SK-N-SH (cell line): ENCODE results near the gene BLVRA. TPM values are rescaled to one million over a fixed set of nuclear protein-coding genes. Genes with fewer than 3 reads are reported as not detected.
"Not testable (repeated sequence)": the region's sequence is repeated elsewhere in the genome, so short reads cannot be mapped to it uniquely, and the experiment has no call there.

Source experiments
- CTCF ChIA-PET: fragments of 300-600, 350-600 bp; formaldehyde crosslinking; extraction: SDS; loops from one replicate; lab custom pipeline; 2021; lab: Yijun Ruan, JAX
- POLR2A ChIA-PET: fragments of 350-600 bp; sonication (Branson Sonifier 250); formaldehyde crosslinking; extraction: SDS; loops from one replicate; lab custom pipeline; 2020; ENCODE audit warnings: antibody characterized with exemption, inconsistent platforms; lab: Yijun Ruan, JAX
- DNase-seq: peaks from one replicate; pipeline ENCODE4 v3.0.0; 2012
- H2AFZ ChIP-seq: fragments of 200-600 bp; sonication (generic); 2 replicates; pipeline ENCODE4 v1.8.1; 2016; ENCODE audit warnings: antibody characterized with exemption, mild to moderate bottlenecking, low read depth
- H3F3A ChIP-seq: fragments of 200-600 bp; sonication (generic); replicated peaks from 2 replicates; pipeline ENCODE3; 2016; ENCODE audit warnings: antibody characterized with exemption, mild to moderate bottlenecking; ENCODE audit not compliant: insufficient read depth
- H3K27ac ChIP-seq, 2 experiments: fragments of 200-500 bp in 1 of 2; fragments of 200-600 bp in 1 of 2; sonication (Bioruptor generic) in 1 of 2; sonication (generic), shearing (Covaris generic) in 1 of 2; 2 replicates each; pipeline versions ENCODE4 v1.5.1 to v1.6.1; 2014 to 2016; ENCODE audit warnings: low read depth in 2 of 2, inconsistent platforms in 1 of 2, low read length in 1 of 2, mild to moderate bottlenecking in 1 of 2, mixed read lengths in 1 of 2
- H3K27me3 ChIP-seq: fragments of 200-600 bp; sonication (generic), shearing (Covaris generic); 2 replicates; pipeline ENCODE4 v1.6.1; 2016; ENCODE audit warnings: mixed run types; ENCODE audit not compliant: insufficient read depth
- H3K36me3 ChIP-seq, 2 experiments: fragments of 200-500 bp in 1 of 2; fragments of 200-600 bp in 1 of 2; sonication (Bioruptor generic) in 1 of 2; sonication (generic) in 1 of 2; replicated peaks in 1 of 2; 2 replicates each; pipeline versions ENCODE3 to v1.5.1; 2014 to 2016; ENCODE audit warnings: low read length in 1 of 2, mild to moderate bottlenecking in 1 of 2; ENCODE audit not compliant: insufficient read depth in 2 of 2, control insufficient read depth in 1 of 2
- H3K4me1 ChIP-seq, 2 experiments: fragments of 200-500 bp in 1 of 2; fragments of 200-600 bp in 1 of 2; sonication (Bioruptor generic) in 1 of 2; sonication (generic), shearing (Covaris generic) in 1 of 2; 2 replicates each; pipeline versions ENCODE4 v1.5.1 to v1.6.1; 2014 to 2016; ENCODE audit warnings: low read depth in 1 of 2, low read length in 1 of 2, mixed run types in 1 of 2; ENCODE audit not compliant: insufficient read depth in 2 of 2, control insufficient read depth in 1 of 2
- H3K4me2 ChIP-seq: fragments of 200-600 bp; sonication (generic), shearing (Covaris generic); 2 replicates; pipeline ENCODE4 v1.6.1; 2017; ENCODE audit warnings: mixed run types
- H3K4me3 ChIP-seq, 2 experiments: fragments of 200-500 bp in 1 of 2; fragments of 200-600 bp in 1 of 2; sonication (Bioruptor generic) in 1 of 2; sonication (generic), shearing (Covaris generic) in 1 of 2; 2 replicates each; pipeline versions ENCODE4 v1.5.1 to v1.8.1; 2014 to 2016; ENCODE audit warnings: low read depth in 2 of 2, inconsistent platforms in 1 of 2, low read length in 1 of 2, mild to moderate bottlenecking in 1 of 2, mixed read lengths in 1 of 2, moderate library complexity in 1 of 2
- H3K79me2 ChIP-seq: fragments of 200-600 bp; sonication (generic); 2 replicates; pipeline ENCODE4 v1.8.1; 2017; ENCODE audit warnings: mild to moderate bottlenecking; ENCODE audit not compliant: insufficient read depth
- H3K9ac ChIP-seq: fragments of 200-600 bp; sonication (generic); 2 replicates; pipeline ENCODE4 v1.6.1; 2017; ENCODE audit warnings: mixed run types
- H3K9me2 ChIP-seq: fragments of 200-600 bp; sonication (generic); 2 replicates; pipeline ENCODE4 v1.6.1; 2017; ENCODE audit warnings: mixed run types
- H3K9me3 ChIP-seq: fragments of 200-600 bp; sonication (generic); 2 replicates; pipeline ENCODE4 v1.6.1; 2017; ENCODE audit warnings: mixed run types, mild to moderate bottlenecking, moderate library complexity
- H4K20me1 ChIP-seq: fragments of 200-600 bp; sonication (generic); 2 replicates; pipeline ENCODE4 v1.6.1; 2017; ENCODE audit warnings: mild to moderate bottlenecking, mixed run types; ENCODE audit not compliant: insufficient read depth
- CHD2 ChIP-seq: fragments of 150-350 bp; IDR thresholded peaks from 2 replicates; pipeline ENCODE4 v1.6.1; 2018; ENCODE audit warnings: low read length; ENCODE audit not compliant: partially characterized antibody
- FOSL2 ChIP-seq: IDR thresholded peaks from 2 replicates; pipeline ENCODE4 v1.4.0; 2012; ENCODE audit warnings: low read depth, mild to moderate bottlenecking, moderate library complexity, borderline replicate concordance
- FOXJ3 ChIP-seq: sonication (generic); formaldehyde crosslinking; IDR thresholded peaks from 2 replicates; pipeline ENCODE4 v1.5.1; 2020; ENCODE audit warnings: mild to moderate bottlenecking, missing genetic modification reagents
- GABPA ChIP-seq: IDR thresholded peaks from 2 replicates; pipeline ENCODE4 v1.4.0; 2012; ENCODE audit warnings: low read depth, mild to moderate bottlenecking
- GATA2 ChIP-seq: sonication (generic); formaldehyde crosslinking; IDR thresholded peaks from 2 replicates; pipeline ENCODE4 v1.5.0; 2020; ENCODE audit warnings: mild to moderate bottlenecking, missing genetic modification reagents
- POLR2AphosphoS5 ChIP-seq: IDR thresholded peaks from 2 replicates; pipeline ENCODE4 v1.6.1; 2012; ENCODE audit warnings: low read depth, low read length
- RFX5 ChIP-seq: IDR thresholded peaks from 2 replicates; pipeline ENCODE4 v1.6.1; 2012; ENCODE audit warnings: mild to moderate bottlenecking, improper control_type of control experiment, low read length
- RXRA ChIP-seq: IDR thresholded peaks from 2 replicates; pipeline ENCODE4 v1.4.0; 2012; ENCODE audit warnings: low read depth, mild to moderate bottlenecking, borderline replicate concordance
- SMC3 ChIP-seq: IDR thresholded peaks from 2 replicates; pipeline ENCODE4 v1.6.1; 2012; ENCODE audit warnings: low read depth, low read length, improper control_type of control experiment
- TAF1 ChIP-seq: IDR thresholded peaks from 2 replicates; pipeline ENCODE4 v1.6.1; 2012; ENCODE audit warnings: low read depth, mild to moderate bottlenecking, low read length, moderate library complexity, borderline replicate concordance
- TEAD4 ChIP-seq: IDR thresholded peaks from 2 replicates; pipeline ENCODE4 v1.4.0; 2012; ENCODE audit warnings: mild to moderate bottlenecking, borderline replicate concordance; ENCODE audit not compliant: insufficient read depth
- WGBS: methylation state at CpG from one replicate; pipeline ENCODE4 v1.1.6; 2017; ENCODE audit warnings: low lambda C conversion rate; 5-methylcytosine and 5-hydroxymethylcytosine counted together
- polyA plus RNA-seq, 3 experiments: library from polyadenylated mRNA; depleted of rRNA; stranded (reverse); fragments of >200 nt; gene quantifications; 2 replicates each; pipeline ENCODE4 v1.2.3, GENCODE V29; 2012
- TF ChIP-seq, protein P1 (sequence below): fragments of 150-350 bp; IDR thresholded peaks from 2 replicates; pipeline ENCODE4 v1.6.1; 2017; ENCODE audit warnings: antibody characterized with exemption, low read length, low read depth, borderline replicate concordance
- TF ChIP-seq, protein P2 (sequence below): fragments of 150-350 bp; IDR thresholded peaks from 2 replicates; pipeline ENCODE4 v1.6.1; 2016; ENCODE audit warnings: mild to moderate bottlenecking, low read depth, low read length
- TF ChIP-seq, protein P3 (sequence below): fragments of 200-600 bp; sonication (generic); IDR thresholded peaks from 2 replicates; pipeline ENCODE4 v1.6.1; 2017; ENCODE audit warnings: antibody characterized with exemption, mild to moderate bottlenecking, moderate library complexity
- TF ChIP-seq, protein P4 (sequence below): IDR thresholded peaks from 2 replicates; pipeline ENCODE4 v1.6.1; 2012; ENCODE audit warnings: mild to moderate bottlenecking, low read depth, low read length, moderate library complexity

BLVRA gene
- polyA plus RNA-seq, 1 of the 3 experiments (the other 2 are of a cell fraction) = 123 TPM

DNA sequence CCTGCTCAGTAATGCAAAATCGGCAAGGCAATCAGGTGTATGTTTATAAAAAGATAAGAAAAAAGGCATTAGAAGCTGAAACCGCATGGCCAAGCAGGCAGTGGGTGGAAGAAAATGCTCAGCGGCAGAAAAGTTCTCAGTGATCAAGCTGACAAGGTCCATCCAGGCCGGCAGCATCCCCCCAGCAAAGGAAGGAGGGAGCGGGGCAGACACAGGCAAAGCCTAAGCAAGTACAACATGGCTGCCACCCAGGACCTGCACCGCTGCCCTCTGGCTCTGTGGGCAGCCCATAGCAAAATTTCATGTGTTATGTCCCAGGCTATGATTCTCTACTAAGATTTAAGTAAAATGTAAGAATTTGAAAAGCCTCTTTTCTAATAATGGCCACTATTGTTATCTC is 65.5 kb downstream of the BLVRA start:
- TF ChIP-seq RFX5 (no peak), RXRA (no peak), CHD2 (no peak), FOXJ3 (no peak), TEAD4 (no peak), GABPA (no peak), FOSL2 (no peak), SMC3 (no peak), TAF1 (no peak), POLR2AphosphoS5 (no peak), GATA2 (CRISPR knock-in tag) (no peak)
- TF ChIP-seq, protein P1, sequence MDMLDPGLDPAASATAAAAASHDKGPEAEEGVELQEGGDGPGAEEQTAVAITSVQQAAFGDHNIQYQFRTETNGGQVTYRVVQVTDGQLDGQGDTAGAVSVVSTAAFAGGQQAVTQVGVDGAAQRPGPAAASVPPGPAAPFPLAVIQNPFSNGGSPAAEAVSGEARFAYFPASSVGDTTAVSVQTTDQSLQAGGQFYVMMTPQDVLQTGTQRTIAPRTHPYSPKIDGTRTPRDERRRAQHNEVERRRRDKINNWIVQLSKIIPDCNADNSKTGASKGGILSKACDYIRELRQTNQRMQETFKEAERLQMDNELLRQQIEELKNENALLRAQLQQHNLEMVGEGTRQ = no peak
- TF ChIP-seq, protein P2, sequence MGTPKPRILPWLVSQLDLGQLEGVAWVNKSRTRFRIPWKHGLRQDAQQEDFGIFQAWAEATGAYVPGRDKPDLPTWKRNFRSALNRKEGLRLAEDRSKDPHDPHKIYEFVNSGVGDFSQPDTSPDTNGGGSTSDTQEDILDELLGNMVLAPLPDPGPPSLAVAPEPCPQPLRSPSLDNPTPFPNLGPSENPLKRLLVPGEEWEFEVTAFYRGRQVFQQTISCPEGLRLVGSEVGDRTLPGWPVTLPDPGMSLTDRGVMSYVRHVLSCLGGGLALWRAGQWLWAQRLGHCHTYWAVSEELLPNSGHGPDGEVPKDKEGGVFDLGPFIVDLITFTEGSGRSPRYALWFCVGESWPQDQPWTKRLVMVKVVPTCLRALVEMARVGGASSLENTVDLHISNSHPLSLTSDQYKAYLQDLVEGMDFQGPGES = no peak
- TF ChIP-seq, protein P3, sequence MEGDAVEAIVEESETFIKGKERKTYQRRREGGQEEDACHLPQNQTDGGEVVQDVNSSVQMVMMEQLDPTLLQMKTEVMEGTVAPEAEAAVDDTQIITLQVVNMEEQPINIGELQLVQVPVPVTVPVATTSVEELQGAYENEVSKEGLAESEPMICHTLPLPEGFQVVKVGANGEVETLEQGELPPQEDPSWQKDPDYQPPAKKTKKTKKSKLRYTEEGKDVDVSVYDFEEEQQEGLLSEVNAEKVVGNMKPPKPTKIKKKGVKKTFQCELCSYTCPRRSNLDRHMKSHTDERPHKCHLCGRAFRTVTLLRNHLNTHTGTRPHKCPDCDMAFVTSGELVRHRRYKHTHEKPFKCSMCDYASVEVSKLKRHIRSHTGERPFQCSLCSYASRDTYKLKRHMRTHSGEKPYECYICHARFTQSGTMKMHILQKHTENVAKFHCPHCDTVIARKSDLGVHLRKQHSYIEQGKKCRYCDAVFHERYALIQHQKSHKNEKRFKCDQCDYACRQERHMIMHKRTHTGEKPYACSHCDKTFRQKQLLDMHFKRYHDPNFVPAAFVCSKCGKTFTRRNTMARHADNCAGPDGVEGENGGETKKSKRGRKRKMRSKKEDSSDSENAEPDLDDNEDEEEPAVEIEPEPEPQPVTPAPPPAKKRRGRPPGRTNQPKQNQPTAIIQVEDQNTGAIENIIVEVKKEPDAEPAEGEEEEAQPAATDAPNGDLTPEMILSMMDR = no peak
- TF ChIP-seq, protein P4, sequence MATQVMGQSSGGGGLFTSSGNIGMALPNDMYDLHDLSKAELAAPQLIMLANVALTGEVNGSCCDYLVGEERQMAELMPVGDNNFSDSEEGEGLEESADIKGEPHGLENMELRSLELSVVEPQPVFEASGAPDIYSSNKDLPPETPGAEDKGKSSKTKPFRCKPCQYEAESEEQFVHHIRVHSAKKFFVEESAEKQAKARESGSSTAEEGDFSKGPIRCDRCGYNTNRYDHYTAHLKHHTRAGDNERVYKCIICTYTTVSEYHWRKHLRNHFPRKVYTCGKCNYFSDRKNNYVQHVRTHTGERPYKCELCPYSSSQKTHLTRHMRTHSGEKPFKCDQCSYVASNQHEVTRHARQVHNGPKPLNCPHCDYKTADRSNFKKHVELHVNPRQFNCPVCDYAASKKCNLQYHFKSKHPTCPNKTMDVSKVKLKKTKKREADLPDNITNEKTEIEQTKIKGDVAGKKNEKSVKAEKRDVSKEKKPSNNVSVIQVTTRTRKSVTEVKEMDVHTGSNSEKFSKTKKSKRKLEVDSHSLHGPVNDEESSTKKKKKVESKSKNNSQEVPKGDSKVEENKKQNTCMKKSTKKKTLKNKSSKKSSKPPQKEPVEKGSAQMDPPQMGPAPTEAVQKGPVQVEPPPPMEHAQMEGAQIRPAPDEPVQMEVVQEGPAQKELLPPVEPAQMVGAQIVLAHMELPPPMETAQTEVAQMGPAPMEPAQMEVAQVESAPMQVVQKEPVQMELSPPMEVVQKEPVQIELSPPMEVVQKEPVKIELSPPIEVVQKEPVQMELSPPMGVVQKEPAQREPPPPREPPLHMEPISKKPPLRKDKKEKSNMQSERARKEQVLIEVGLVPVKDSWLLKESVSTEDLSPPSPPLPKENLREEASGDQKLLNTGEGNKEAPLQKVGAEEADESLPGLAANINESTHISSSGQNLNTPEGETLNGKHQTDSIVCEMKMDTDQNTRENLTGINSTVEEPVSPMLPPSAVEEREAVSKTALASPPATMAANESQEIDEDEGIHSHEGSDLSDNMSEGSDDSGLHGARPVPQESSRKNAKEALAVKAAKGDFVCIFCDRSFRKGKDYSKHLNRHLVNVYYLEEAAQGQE = no peak
- H3F3A ChIP-seq = no peaks in the 10 kb centered on the region
- CTCF ChIA-PET = interaction anchor here (0.7 to 10.1 kb wide), 4 partner anchors 11 to 241 kb away, joined by 4 to 119 read pairs (median 6); partner anchors contain the start of gene STK17A
- no peaks in the 10 kb centered on the region; a peak in 1 of 4 replicates for H3K4me1 ChIP-seq
- H3K9ac ChIP-seq = no peak overlapping the region
- H3K79me2 ChIP-seq = no peaks in the 10 kb centered on the region
- POLR2A ChIA-PET = no interaction called here
- no peaks in the 10 kb centered on the region for H4K20me1 ChIP-seq
- no peak for DNase-seq
- no peak overlapping the region for H2AFZ ChIP-seq
- no peak overlapping the region for H3K4me2 ChIP-seq
- no peaks in the 10 kb centered on the region for H3K9me2 ChIP-seq
- H3K9me3 ChIP-seq = no peaks in the 10 kb centered on the region
- peaks cover 21% of the 10 kb centered on the region; the same call in 1 of the 2 replicates for H3K27me3 ChIP-seq
- no peak overlapping the region for H3K27ac ChIP-seq
- no peaks in the 10 kb centered on the region for H3K36me3 ChIP-seq
- no peak overlapping the region for H3K4me3 ChIP-seq
- 61% methylated on average over 6 of the region's 6 CpGs for WGBS

DNA sequence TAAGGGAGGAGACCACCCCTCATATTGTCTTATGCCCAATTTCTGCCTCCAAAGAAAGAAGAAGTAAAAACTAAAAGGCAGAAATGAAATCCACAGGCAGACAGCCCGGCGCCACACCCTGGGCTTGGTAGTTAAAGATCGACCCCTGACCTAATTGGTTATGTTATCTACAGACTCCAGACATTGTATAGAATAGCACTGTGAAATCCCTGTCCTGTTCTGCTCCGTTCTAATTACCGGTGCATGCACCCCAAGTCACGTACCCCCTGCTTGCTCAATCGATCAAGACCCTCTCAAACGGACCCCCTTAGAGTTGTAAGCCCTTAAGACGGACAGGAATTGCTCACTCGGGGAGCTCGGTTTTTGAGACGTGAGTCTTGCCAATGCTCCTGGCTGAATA is 66.0 kb downstream of the BLVRA start:
- H3K4me3 ChIP-seq, H4K20me1 ChIP-seq, H3K9me3 ChIP-seq, H3K79me2 ChIP-seq, H2AFZ ChIP-seq, H3K4me1 ChIP-seq, H3K9ac ChIP-seq, H3K9me2 ChIP-seq, DNase-seq, H3K27ac ChIP-seq, H3K4me2 ChIP-seq, H3F3A ChIP-seq, H3K36me3 ChIP-seq: not testable (repeated sequence)
- 76% methylated on average over 12 of the region's 12 CpGs for WGBS
- ChIA-PET POLR2A (interaction anchor here (0.8 kb wide), 1 partner anchor 14 kb away, joined by 3 read pairs; no protein-coding TSS in a partner anchor), CTCF (interaction anchor here (1.4 to 10.1 kb wide), 3 partner anchors 11 to 242 kb away, joined by 5 to 119 read pairs (median 7); partner anchors contain the start of gene STK17A)
- peaks cover 21% of the 10 kb centered on the region; the same call in 1 of the 2 replicates for H3K27me3 ChIP-seq
